HG03460 (cell line): ENCODE data around the gene RNF112.
A peak's percentile ranks its signal among the peaks of the same experiment; 100 is the strongest.

Source experiments
- ATAC-seq: cut with Tn5 transposase; IDR thresholded peaks from one replicate; pipeline ENCODE4 v1.9.1; 2021; ENCODE audit not compliant: unreplicated experiment

Gene RNF112

DNA sequence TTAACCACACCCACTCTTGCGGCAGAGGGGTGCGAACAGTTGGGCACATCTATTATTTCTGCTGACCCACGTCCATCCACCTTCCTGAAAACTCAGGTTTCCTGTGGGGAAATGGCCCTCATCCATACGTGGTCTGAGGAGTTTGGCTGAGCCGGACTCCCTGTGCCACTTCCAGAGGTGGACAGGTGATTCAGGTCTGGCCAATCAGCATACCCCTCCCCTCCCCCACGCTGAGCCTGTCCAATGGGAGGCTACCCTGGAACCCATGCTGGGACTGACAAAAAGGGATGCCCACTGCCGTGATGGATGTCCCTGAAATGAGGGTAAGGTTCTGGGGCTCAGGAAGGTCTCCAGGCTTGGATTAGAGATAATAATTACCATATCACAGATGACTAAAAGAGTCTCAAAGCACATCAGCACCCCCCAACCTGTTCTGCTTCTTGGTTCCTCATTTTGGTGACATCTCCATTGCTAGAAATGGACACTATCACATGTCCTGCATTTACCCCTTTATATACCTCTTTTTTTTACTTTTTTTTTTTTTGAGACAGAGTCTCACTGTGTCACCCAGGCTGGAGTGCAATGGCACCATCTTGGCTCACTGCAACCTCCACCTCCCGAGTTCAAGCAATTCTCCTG is 38.0 kb upstream of the RNF112 start:
- no peak for ATAC-seq

DNA sequence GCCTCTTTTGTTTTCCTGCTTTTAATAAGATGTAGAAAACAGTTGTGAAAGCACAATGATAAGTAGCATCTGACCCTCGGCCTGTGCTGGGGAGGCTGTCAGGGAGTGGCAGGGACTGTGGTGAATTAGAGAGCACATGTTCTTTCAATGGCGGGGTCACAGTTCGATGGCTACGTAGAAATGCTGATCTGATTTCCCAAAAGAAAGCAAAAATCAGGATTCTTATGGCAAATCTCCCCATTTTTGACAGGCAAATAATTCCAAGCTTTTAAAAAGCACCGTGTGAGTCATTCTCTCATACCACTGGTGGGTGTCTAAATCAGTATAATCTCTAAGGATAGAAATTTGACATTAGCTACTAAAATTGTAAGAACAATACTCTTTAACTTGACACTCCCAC is 36.9 kb upstream of the RNF112 start:
- no peak for ATAC-seq

DNA sequence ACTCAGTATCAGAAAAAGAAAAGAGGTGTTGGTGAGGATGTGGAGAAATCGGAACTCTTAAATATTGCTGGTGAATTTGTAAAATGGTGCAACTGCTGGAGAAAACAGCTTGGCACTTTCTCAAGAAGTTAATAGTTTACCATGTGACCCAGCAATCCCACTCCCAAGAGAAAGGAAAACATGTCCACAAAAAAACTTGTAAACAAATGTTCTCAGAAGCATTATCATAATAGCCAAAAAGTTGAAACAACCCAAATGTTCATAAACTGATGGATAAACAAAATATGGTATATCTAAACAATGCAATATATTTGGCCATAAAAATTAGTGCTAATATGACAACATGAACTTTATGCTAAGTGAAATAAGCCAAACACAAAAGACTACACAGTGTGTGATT is 35.3 kb upstream of the RNF112 start:
- ATAC-seq: no peak

DNA sequence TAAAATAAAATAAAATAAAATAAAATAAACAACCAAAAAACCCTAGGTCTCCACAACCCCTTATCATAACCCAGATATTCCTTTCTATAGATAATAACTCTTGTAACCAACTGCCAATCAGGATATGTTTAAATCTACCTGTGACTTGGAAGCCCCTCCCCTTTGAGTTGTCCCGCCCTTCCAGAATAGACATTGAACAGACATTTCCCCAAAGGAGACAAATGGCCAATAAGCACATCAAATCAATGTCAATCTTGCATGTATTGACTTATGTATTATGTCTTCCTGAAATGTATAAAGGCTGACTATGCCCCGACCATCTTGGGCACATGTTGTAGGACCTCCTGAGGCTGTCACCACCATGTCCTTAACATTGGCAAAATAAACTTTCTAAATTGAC is 34.2 kb upstream of the RNF112 start:
- no peak for ATAC-seq

DNA sequence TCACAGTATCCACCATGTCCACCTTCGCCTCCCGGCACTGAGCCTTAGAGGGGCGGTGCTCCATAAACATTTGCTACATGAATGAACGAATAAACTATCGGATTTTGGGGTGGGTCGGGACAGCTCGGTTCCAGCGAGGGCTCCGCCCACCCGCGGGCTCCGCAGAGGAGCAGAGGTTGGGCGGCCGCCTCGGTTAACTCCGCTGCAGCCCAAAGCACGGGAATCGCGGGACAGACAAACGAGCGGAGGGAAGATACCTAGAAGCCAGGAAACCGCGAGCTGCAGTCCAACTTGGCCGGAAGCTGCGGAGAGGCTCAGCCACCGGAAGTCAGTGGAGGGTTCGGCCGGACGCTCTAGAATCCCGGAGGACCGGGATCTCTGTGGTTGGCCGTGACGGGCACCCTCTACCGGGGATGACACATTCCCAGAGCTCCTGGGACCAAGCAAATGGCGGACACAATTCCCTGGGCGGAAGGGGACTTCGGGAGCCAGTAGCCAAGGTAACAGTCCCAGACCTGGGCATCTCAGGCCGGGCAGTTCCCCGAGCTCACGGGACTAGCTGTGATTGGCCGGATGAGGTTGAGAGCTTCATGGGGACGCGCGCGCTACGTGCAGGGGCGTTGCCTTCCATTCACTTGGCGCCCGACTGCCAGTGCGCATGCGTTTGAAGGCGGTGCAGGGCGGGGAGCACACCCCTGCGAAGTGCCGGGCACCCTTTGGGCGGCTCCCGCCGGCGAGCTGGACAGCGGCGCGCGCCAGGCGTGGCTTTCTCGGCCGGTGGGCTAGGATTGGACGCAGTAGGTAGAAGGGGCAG is 33.2 kb upstream of the RNF112 start:
- ATAC-seq: peak; percentile 91

DNA sequence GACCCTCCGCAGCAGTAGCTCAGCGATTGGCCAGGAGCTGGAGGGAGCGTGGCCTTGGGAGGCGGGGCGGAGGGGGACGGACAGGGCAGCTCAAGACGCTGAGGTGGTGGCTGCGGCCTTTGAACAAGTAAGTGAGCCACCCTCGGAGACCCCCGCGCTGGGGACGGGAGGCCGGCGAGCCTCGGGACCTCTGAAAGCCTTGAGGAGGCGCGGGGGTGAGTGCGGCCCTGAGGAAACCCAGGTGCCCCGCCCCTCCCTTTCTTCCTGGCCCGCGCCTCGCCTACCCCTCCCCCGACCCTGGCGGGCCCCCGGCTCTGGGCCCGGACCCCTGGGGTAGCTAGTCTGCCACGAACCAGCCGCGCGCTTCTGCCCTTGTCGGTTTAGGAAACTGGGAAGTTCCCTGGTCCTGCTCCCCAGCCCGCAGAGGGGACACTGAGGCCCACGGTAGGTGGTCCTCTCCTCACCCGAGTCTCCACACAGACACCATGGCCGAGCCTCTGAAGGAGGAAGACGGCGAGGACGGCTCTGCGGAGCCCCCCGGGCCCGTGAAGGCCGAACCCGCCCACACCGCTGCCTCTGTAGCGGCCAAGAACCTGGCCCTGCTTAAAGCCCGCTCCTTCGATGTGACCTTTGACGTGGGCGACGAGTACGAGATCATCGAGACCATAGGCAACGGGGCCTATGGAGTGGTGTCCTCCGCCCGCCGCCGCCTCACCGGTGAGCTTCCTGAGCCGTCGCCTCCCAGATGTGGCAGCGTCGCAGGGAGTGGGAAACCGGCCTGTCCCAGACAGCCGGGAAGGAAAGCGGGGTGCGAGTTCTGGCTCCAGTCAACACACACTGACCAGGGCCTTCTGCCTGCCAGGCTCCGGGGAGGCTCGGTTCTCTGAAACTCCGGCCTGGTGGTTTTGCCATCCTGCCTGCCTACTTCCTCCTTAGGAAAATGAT is 32.3 kb upstream of the RNF112 start, which contains the start of gene MAPK7:
Gene MAPK7, plus strand, starts transcription at position 83 of the 945 bp plus-strand sequence. Its CDS starts 403 bp downstream, at position 486.
- ATAC-seq: peak; percentile 5

DNA sequence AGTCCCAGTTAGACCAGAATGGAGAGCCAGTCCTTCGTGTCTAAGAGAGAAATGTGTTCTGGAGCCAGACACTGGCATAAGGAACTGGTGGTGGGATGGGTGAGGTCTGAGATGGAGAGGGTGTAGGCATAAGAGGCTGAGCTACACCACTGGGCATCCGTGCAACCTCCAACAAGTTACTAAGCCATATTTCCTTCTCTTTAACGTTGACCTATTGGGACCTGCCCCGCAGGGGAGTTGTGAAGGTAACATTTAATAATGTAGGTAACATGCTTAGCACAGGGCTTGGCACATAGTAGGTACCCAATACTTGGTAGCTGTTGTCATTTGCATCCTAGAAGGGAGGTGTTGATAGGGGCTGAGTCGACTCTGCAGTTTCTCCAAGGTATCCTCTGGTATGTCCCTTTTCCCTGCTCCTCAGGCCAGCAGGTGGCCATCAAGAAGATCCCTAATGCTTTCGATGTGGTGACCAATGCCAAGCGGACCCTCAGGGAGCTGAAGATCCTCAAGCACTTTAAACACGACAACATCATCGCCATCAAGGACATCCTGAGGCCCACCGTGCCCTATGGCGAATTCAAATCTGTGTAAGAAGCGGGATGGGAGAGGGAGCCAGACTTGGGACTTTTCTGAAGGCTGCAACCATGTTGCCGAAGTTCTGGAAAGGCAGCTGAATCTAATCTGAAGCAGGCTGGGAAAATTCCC is 31.5 kb upstream of the RNF112 start:
- no peak for ATAC-seq

DNA sequence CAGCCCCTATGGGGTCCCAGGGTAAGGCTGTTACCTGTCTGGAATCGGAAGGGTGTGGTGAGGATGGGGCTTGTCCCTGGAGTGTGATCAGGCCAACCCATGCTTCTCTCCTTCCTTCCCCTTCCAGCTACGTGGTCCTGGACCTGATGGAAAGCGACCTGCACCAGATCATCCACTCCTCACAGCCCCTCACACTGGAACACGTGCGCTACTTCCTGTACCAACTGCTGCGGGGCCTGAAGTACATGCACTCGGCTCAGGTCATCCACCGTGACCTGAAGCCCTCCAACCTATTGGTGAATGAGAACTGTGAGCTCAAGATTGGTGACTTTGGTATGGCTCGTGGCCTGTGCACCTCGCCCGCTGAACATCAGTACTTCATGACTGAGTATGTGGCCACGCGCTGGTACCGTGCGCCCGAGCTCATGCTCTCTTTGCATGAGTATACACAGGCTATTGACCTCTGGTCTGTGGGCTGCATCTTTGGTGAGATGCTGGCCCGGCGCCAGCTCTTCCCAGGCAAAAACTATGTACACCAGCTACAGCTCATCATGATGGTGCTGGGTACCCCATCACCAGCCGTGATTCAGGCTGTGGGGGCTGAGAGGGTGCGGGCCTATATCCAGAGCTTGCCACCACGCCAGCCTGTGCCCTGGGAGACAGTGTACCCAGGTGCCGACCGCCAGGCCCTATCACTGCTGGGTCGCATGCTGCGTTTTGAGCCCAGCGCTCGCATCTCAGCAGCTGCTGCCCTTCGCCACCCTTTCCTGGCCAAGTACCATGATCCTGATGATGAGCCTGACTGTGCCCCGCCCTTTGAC is 30.3 kb upstream of the RNF112 start:
- ATAC-seq: no peak

DNA sequence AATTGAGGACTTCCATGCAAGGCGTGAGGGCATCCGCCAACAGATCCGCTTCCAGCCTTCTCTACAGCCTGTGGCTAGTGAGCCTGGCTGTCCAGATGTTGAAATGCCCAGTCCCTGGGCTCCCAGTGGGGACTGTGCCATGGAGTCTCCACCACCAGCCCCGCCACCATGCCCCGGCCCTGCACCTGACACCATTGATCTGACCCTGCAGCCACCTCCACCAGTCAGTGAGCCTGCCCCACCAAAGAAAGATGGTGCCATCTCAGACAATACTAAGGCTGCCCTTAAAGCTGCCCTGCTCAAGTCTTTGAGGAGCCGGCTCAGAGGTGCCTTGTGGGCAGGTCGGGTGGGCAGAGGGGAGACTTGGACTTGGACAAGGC is 29.7 kb upstream of the RNF112 start:
- no peak for ATAC-seq

DNA sequence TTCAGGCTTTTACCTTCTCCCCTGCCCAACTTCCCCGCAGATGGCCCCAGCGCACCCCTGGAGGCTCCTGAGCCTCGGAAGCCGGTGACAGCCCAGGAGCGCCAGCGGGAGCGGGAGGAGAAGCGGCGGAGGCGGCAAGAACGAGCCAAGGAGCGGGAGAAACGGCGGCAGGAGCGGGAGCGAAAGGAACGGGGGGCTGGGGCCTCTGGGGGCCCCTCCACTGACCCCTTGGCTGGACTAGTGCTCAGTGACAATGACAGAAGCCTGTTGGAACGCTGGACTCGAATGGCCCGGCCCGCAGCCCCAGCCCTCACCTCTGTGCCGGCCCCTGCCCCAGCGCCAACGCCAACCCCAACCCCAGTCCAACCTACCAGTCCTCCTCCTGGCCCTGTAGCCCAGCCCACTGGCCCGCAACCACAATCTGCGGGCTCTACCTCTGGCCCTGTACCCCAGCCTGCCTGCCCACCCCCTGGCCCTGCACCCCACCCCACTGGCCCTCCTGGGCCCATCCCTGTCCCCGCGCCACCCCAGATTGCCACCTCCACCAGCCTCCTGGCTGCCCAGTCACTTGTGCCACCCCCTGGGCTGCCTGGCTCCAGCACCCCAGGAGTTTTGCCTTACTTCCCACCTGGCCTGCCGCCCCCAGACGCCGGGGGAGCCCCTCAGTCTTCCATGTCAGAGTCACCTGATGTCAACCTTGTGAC is 29.1 kb upstream of the RNF112 start:
- no peak for ATAC-seq

DNA sequence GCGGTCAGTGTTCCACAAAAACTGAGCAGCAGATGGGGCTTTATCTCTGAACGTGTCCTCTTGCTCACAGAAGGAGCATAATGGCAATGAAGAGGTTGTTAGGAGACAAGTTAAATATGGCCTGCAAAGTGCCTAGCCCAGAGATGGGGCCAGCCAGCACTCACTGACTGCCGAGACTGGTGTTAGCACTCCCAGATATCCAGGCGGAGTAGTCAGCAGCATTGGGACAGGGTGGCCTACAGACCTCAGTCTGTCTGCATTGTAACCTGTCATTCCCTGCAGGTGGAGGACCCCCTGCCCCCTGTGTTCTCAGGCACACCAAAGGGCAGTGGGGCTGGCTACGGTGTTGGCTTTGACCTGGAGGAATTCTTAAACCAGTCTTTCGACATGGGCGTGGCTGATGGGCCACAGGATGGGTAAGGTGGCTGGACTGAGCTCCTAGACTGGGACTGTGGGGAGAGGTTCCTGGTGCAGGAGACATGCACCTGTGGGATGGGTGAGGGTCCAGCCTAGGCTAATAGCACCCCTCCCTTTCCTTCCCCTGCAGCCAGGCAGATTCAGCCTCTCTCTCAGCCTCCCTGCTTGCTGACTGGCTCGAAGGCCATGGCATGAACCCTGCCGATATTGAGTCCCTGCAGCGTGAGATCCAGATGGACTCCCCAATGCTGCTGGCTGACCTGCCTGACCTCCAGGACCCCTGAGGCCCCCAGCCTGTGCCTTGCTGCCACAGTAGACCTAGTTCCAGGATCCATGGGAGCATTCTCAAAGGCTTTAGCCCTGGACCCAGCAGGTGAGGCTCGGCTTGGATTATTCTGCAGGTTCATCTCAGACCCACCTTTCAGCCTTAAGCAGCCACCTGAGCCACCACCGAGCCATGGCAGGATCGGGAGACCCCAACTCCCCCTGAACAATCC is 28.2 kb upstream of the RNF112 start:
- ATAC-seq: no peak

DNA sequence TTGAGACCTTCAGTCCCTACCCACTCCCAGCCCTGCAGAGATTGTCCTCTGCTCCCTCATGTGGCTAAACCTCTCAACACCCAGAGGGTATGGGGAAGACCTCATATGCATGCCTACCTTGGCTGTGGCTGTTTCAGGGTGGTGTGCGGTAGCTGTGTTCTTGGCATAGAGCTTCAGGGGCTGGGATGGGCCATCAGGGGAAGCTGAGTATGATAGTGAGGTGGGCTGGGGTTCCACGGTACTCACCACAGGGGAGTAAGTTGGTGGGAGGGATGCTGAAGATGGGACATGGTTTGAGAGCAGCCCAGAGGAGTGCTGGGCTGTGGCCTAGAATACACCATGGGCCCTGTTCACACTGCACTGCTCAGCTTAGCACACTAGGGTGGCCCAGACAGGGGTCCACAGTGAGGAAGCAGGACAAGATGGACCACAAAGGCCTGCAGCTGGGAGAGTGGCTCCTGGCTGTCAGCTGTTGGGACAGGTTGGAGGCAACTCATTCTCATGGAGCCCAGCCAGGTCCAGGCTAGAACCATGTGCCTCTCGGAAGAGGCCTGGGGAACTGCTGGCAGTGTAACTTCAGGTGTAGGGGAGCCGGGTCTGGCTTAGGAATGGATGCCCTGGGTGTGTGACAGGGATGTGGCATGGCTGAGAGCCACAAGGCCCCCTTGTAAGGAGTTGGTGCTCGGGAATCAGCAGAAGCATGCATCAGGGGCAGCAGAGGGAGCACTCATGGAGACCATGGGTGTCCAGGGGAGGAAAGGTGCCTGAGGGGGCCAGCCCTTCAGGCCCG is 27.2 kb upstream of the RNF112 start:
- ATAC-seq: no peak

DNA sequence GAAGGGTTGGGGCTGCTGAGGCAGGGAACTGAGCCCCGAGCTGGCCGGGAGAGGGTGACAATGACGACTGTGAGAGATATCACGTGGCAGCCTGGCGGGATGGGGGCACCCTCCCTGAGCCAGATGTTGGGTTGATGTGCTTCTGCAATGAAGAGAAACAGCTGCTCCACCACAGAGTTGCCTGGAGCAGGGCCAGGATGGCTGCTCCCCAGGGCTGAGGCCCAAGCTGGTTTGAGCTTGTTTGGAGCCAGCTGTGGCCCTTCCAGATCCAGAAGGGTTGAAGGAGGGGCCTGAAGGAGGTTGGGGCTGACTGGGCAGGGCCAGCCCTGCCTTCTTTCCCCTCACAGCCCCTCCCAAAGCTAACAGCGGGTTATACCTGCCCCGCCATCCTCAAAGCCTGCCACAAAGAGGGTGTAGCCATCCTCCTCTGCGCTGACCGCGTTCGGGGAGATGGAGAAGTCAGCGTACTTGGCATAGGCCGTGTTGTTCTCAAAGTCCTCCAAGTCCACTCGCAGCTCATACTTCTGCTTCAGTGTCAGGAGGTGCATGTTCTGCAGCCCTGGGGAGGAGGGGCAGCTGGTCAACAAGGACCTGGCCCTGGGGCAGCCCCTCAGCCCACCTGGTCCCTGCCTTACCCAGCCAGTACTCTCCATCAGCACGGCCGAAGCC is 26.2 kb upstream of the RNF112 start:
- no peak for ATAC-seq

DNA sequence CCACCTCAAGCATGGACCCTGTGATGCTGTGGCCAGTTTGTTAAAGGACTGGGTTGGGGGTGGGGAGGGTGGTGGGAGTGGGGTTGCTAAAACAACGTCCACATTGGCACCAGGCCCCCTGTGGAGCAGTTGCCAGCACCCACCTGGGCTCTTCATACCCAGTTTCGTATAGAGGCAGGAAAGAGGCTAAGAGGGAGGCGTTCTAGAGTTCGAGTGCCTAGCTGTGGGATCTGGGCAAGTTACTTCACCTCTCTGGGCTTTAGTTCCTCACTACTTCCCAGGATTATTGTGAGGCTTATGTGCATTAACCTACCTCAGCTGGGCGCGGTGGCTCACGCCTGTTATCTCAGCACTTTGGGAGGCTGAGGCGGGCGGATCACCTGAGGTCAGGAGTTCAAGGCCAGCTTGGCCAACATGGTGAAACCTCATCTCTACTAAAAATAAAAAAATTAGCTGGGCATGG is 25.5 kb upstream of the RNF112 start:
- no peak for ATAC-seq

DNA sequence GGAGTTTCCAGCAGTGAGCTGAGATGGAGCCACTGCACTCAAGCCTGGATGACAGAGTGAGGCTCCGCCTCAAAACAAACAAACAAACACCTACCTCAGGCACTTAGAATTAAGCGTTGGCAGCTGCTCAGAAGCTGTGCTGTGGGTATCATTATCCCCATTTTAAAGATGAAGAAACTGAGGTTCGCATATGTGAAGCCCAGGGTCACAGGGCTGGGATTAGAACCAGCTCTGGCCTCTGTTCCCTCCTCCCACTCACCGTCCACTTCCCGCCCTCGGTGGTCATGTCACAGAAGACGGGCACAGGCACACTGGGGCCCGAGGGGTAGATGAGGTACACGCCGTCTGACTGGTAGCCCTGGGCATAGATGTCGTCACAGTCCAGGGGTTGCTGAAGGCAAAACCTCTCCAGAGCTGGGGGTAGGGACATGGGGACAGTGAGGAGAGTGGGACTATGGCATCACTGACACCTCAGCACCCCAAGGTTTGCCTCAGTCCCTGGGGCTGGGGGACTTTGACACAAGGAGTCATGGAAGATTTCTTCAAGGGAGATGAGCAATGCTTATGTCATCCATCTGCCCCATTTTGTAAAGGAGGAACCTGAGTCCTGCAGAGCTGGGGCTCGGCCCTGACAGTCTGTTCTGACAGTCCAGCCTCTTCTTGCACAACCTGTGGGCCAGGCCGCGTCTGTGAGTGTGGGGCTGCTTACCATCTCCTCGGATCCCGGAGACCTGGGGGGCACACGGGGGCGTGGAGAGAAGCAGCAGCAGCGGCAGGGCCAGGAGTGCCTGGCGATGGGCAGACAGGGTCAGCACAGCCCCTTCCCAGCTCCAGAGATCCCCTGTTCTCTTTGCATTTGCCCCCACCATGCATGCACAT is 24.7 kb upstream of the RNF112 start:
- no peak for ATAC-seq
